ENCODE measurements around the gene RCBTB1. TPM values are rescaled to one million over a fixed set of nuclear protein-coding genes. Genes with fewer than 3 reads are reported as not detected.
A peak's percentile ranks its signal among the peaks of the same experiment; 100 is the strongest.
"Not testable (repeated sequence)": the region's sequence is repeated elsewhere in the genome, so short reads cannot be mapped to it uniquely, and the experiment has no call there.

The RCBTB1 gene
- total RNA-seq, 2 experiments from 2014 or later = 18.1 to 20.0 TPM

- ChIA-PET POLR2A (no interaction called here), CTCF (interaction anchor here (0.6 kb wide), 1 partner anchor 316 kb away, joined by 3 read pairs; no protein-coding TSS in a partner anchor)
- Mint-ChIP-seq H3K4me3 (no peak overlapping the region), H3K27ac (no peak overlapping the region), H3K27me3 (no peaks in the 10 kb centered on the region), H3K9me3 (no peaks in the 10 kb centered on the region), H3K4me1 (no peaks in the 10 kb centered on the region), H3K36me3 (ENCODE audit: low read depth) (no peaks in the 10 kb centered on the region)
- DNase-seq = no peak
Observed at GRCh38 chr13:49596221-49596620, 10.9 kb upstream of the RCBTB1 start.

GRCh38 chr13:49594576-49594975 lies 9.2 kb upstream of the RCBTB1 start:
- H3K4me1 Mint-ChIP-seq = no peaks in the 10 kb centered on the region
- CTCF ChIA-PET = no interaction called here
- no peak overlapping the region for H3K4me3 Mint-ChIP-seq
- no peaks in the 10 kb centered on the region for H3K36me3 Mint-ChIP-seq (ENCODE audit: low read depth)
- H3K9me3 Mint-ChIP-seq = no peaks in the 10 kb centered on the region
- no peak for DNase-seq
- no peak overlapping the region for H3K27ac Mint-ChIP-seq
- POLR2A ChIA-PET = interaction anchor here (0.6 kb wide), 1 partner anchor 297 kb away, joined by 5 read pairs; no protein-coding TSS in a partner anchor
- H3K27me3 Mint-ChIP-seq = no peaks in the 10 kb centered on the region

- POLR2A ChIA-PET = interaction anchor here (0.6 kb wide), 1 partner anchor 297 kb away, joined by 5 read pairs; no protein-coding TSS in a partner anchor
- H3K27me3 Mint-ChIP-seq; H3K4me1 Mint-ChIP-seq; DNase-seq; H3K9me3 Mint-ChIP-seq; CTCF ChIA-PET; H3K27ac Mint-ChIP-seq; H3K4me3 Mint-ChIP-seq; H3K36me3 Mint-ChIP-seq (ENCODE audit: low read depth): not testable (repeated sequence)
Observed at GRCh38 chr13:49593876-49594275, 8.5 kb upstream of the RCBTB1 start.

- CTCF ChIA-PET = interaction anchor here (0.6 to 1.1 kb wide), 3 partner anchors 25 to 136 kb away, joined by 3 to 5 read pairs (median 5); no protein-coding TSS in a partner anchor
Observed at GRCh38 chr13:49590714-49591113, 5.4 kb upstream of the RCBTB1 start.

GRCh38 chr13:49587311-49587847 lies 2.0 kb upstream of the RCBTB1 start:
- peaks cover 35% of the 10 kb centered on the region for H3K4me1 Mint-ChIP-seq
- H3K27me3 Mint-ChIP-seq = no peaks in the 10 kb centered on the region
- ChIA-PET CTCF (no interaction called here), POLR2A (no interaction called here)
- H3K9me3 Mint-ChIP-seq = no peaks in the 10 kb centered on the region
- no peak overlapping the region for H3K27ac Mint-ChIP-seq
- no peaks in the 10 kb centered on the region for H3K36me3 Mint-ChIP-seq (ENCODE audit: low read depth)
- no peak for DNase-seq
- no peak overlapping the region for H3K4me3 Mint-ChIP-seq

More at GRCh38 chr13:49590714-49591113, 5.4 kb upstream of the RCBTB1 start:
- DNase-seq; H3K27ac Mint-ChIP-seq; POLR2A ChIA-PET; H3K36me3 Mint-ChIP-seq (ENCODE audit: low read depth); H3K4me3 Mint-ChIP-seq; H3K27me3 Mint-ChIP-seq; H3K9me3 Mint-ChIP-seq: not testable (repeated sequence)
- H3K4me1 Mint-ChIP-seq = peaks cover 16% of the 10 kb centered on the region

- ChIA-PET POLR2A (no interaction called here), CTCF (interaction anchor here (0.6 to 1.0 kb wide), 3 partner anchors 38 to 131 kb away, joined by 3 to 5 read pairs (median 3); no protein-coding TSS in a partner anchor)
- peak overlapping the region; percentile 16 for H3K27ac Mint-ChIP-seq
- peaks cover 37% of the 10 kb centered on the region for H3K4me1 Mint-ChIP-seq
- no peaks in the 10 kb centered on the region for H3K27me3 Mint-ChIP-seq
- DNase-seq = no peak
- H3K4me3 Mint-ChIP-seq = peak overlapping the region; percentile 83
- no peaks in the 10 kb centered on the region for H3K9me3 Mint-ChIP-seq
- peaks cover 1% of the 10 kb centered on the region for H3K36me3 Mint-ChIP-seq (ENCODE audit: low read depth)
Observed at GRCh38 chr13:49586717-49587116, 1.4 kb upstream of the RCBTB1 start.

GRCh38 chr13:49584771-49585182 lies 581 bp downstream of the RCBTB1 start:
- CTCF ChIA-PET = interaction anchor here (2.3 kb wide), 1 partner anchor 22 kb away, joined by 5 read pairs; no protein-coding TSS in a partner anchor

GRCh38 chr13:49580980-49581680 lies 4.2 kb downstream of the RCBTB1 start:
- DNase-seq = no peak
- Mint-ChIP-seq H3K27me3 (no peaks in the 10 kb centered on the region), H3K4me1 (peaks cover 28% of the 10 kb centered on the region), H3K4me3 (no peak overlapping the region), H3K36me3 (ENCODE audit: low read depth) (peaks cover 17% of the 10 kb centered on the region), H3K27ac (no peak overlapping the region), H3K9me3 (no peaks in the 10 kb centered on the region)
- ChIA-PET POLR2A (no interaction called here), CTCF (interaction anchor here (1.7 kb wide), 1 partner anchor 10 kb away, joined by 3 read pairs; no protein-coding TSS in a partner anchor)

More at GRCh38 chr13:49584771-49585182, 581 bp downstream of the RCBTB1 start:
- POLR2A ChIA-PET = no interaction called here
- peak overlapping the region; percentile 84 for H3K27ac Mint-ChIP-seq
- DNase-seq = no peak
- H3K36me3 Mint-ChIP-seq (ENCODE audit: low read depth) = peaks cover 16% of the 10 kb centered on the region
- peak overlapping the region; percentile 83 for H3K4me3 Mint-ChIP-seq
- peaks cover 39% of the 10 kb centered on the region for H3K4me1 Mint-ChIP-seq
- H3K27me3 Mint-ChIP-seq = no peaks in the 10 kb centered on the region
- H3K9me3 Mint-ChIP-seq = no peaks in the 10 kb centered on the region

- POLR2A ChIA-PET = no interaction called here
- CTCF ChIA-PET = no interaction called here
- no peaks in the 10 kb centered on the region for H3K27me3 Mint-ChIP-seq
Observed at GRCh38 chr13:49579501-49579900, 5.9 kb downstream of the RCBTB1 start.

GRCh38 chr13:49571299-49572240 lies 13.8 kb downstream of the RCBTB1 start:
- no peaks in the 10 kb centered on the region for H3K9me3 Mint-ChIP-seq
- POLR2A ChIA-PET = no interaction called here
- CTCF ChIA-PET = interaction anchor here (1.3 to 2.4 kb wide), 2 partner anchors 9 to 12 kb away, joined by 3 to 6 read pairs; no protein-coding TSS in a partner anchor
- no peak for DNase-seq
- no peak overlapping the region for H3K4me3 Mint-ChIP-seq
- peaks cover 20% of the 10 kb centered on the region for H3K4me1 Mint-ChIP-seq
- peaks cover 12% of the 10 kb centered on the region for H3K36me3 Mint-ChIP-seq (ENCODE audit: low read depth)
- H3K27me3 Mint-ChIP-seq = no peaks in the 10 kb centered on the region
- no peak overlapping the region for H3K27ac Mint-ChIP-seq

More at GRCh38 chr13:49579501-49579900, 5.9 kb downstream of the RCBTB1 start:
- Mint-ChIP-seq H3K4me1 (peaks cover 22% of the 10 kb centered on the region), H3K4me3 (no peak overlapping the region), H3K9me3 (no peaks in the 10 kb centered on the region), H3K36me3 (ENCODE audit: low read depth) (peaks cover 17% of the 10 kb centered on the region), H3K27ac (no peak overlapping the region)
- no peak for DNase-seq

- no peak for DNase-seq
- peaks cover 16% of the 10 kb centered on the region for H3K36me3 Mint-ChIP-seq (ENCODE audit: low read depth)
- POLR2A ChIA-PET = no interaction called here
- CTCF ChIA-PET = interaction anchor here (1.3 to 2.4 kb wide), 2 partner anchors 10 to 11 kb away, joined by 3 to 6 read pairs; no protein-coding TSS in a partner anchor
- H3K27ac Mint-ChIP-seq = no peak overlapping the region
- H3K9me3 Mint-ChIP-seq = no peaks in the 10 kb centered on the region
- peaks cover 20% of the 10 kb centered on the region for H3K4me1 Mint-ChIP-seq
- no peaks in the 10 kb centered on the region for H3K27me3 Mint-ChIP-seq
- no peak overlapping the region for H3K4me3 Mint-ChIP-seq
Observed at GRCh38 chr13:49569993-49570689, 15.2 kb downstream of the RCBTB1 start.

- Mint-ChIP-seq H3K36me3 (ENCODE audit: low read depth) (peaks cover 26% of the 10 kb centered on the region), H3K4me1 (peaks cover 20% of the 10 kb centered on the region), H3K4me3 (no peak overlapping the region), H3K9me3 (no peaks in the 10 kb centered on the region), H3K27me3 (no peaks in the 10 kb centered on the region), H3K27ac (peak overlapping the region; percentile 15)
- DNase-seq = no peak
- ChIA-PET CTCF (no interaction called here), POLR2A (no interaction called here)
Observed at GRCh38 chr13:49567491-49567890, 17.9 kb downstream of the RCBTB1 start.

Data from activated CD4-positive, alpha-beta T cell treated with anti-CD3 and anti-CD28 coated beads, Interleukin-2, amount 10 ng/mL, durations not matched to agents 7 days and 5 days (primary cell).